Cardiac fibroblast (primary cell): Measurements from ENCODE around the gene LIX1L.
A peak's percentile ranks its signal among the peaks of the same experiment; 100 is the strongest.

Experiments used
- DNase-seq, 2 donors: peaks; one replicate each; pipeline versions ENCODE4 v3.0.0 to v3.0.0-alpha.2; 2010; ENCODE audit warnings: low read depth in 2 of 2
- H3K4me3 ChIP-seq, 2 donors: replicated peaks in 1 of 2; 1 replicate in 1 of 2; 2 replicates in 1 of 2; pipeline ENCODE4 v1.5.1; 2011; ENCODE audit warnings: low read depth in 2 of 2, low read length in 2 of 2, mild to moderate bottlenecking in 2 of 2, moderate library complexity in 1 of 2
- CTCF ChIP-seq: IDR thresholded peaks from one replicate; pipeline ENCODE4 v1.5.1; 2011; ENCODE audit warnings: low read depth, mild to moderate bottlenecking, low read length, inconsistent platforms

The LIX1L gene

GRCh38 chr1:145978854-145979745 is 21.3 kb upstream of the LIX1L start:
- peak overlapping the region; percentile 9 to 22 for H3K4me3 ChIP-seq
- no peak for TF ChIP-seq CTCF
- peak; percentile 100 for DNase-seq

GRCh38 chr1:145978471-145978853 is 20.6 kb upstream of the LIX1L start:
- no peak for TF ChIP-seq CTCF
- no peak for DNase-seq
- peak overlapping the region in 1 of 2 donors; percentile 22 for H3K4me3 ChIP-seq

- no peak overlapping the region for H3K4me3 ChIP-seq
- TF ChIP-seq CTCF = peak; percentile 85
- DNase-seq = peak; percentile 89 to 92
Observed at GRCh38 chr1:145977486-145978470, 20.0 kb upstream of the LIX1L start.

GRCh38 chr1:145977016-145977415 is 19.2 kb upstream of the LIX1L start:
- no peak for TF ChIP-seq CTCF
- DNase-seq = no peak
- no peak overlapping the region for H3K4me3 ChIP-seq

GRCh38 chr1:145975216-145975615 is 17.4 kb upstream of the LIX1L start:
- DNase-seq = no peak
- H3K4me3 ChIP-seq = no peak overlapping the region
- no peak for TF ChIP-seq CTCF

- H3K4me3 ChIP-seq = no peak overlapping the region
- TF ChIP-seq CTCF = no peak
Observed at GRCh38 chr1:145974721-145975120, 16.9 kb upstream of the LIX1L start.

More at GRCh38 chr1:145974721-145975120, 16.9 kb upstream of the LIX1L start:
- no peak for DNase-seq
